HG03095 (cell line): ENCODE measurements around the gene ADD3.

Source experiments
- ATAC-seq: cut with Tn5 transposase; IDR thresholded peaks from one replicate; pipeline ENCODE4 v1.9.1; 2021; ENCODE audit warnings: moderate library complexity; ENCODE audit not compliant: unreplicated experiment

ADD3 gene

DNA sequence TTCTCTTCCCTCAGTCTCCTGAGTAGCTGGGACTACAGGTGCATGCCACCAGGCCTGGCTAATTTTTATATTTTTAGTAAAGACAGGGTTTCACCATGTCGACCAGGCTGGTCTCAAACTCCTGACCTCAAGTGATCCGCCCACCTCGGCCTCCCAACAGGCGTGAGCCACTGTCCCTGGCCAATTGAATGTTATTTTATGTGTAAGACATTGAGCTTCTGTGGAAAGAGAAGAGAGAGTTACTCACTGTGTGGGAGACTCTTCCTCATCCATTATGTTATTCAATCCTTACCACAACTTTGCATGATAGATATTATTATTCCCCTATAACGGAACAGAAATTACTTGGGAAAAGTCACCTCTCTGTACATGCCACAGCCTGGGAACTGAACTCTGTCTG lies 167.0 kb downstream of the ADD3 start:
- no peak for ATAC-seq

- ATAC-seq, result no peak
These were observed 167.6 kb downstream of the ADD3 start for GRCh38 chr10:110175406-110175805.

- no peak for ATAC-seq
These were observed 168.6 kb downstream of the ADD3 start for GRCh38 chr10:110176141-110177030.

GRCh38 chr10:110179220-110179619 lies 171.4 kb downstream of the ADD3 start:
- ATAC-seq, result no peak

- ATAC-seq, result no peak
These were observed 173.7 kb downstream of the ADD3 start for GRCh38 chr10:110181451-110181850.

- ATAC-seq, result no peak
These were observed 174.1 kb downstream of the ADD3 start for GRCh38 chr10:110181911-110182310.

DNA sequence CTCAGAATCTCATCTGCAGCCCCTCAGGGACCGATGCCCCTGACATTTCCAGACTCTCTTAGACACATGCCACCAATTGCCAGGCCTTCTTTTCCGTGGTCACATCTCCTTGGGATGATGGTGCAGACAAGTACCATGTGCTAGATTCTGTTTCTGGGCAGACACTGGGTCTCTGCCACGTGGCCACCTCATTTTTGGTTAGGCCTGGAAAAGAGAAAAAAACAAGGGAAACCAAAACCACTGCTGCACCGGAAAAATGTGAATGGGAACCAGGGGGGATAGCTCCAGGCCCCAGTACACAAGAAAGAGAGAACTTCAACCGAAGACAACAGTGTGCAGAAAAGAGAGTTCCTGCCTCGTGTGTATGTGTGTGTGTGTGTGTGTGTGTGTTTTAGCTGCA lies 176.6 kb downstream of the ADD3 start:
- no peak for ATAC-seq
